HG03378 (cell line): ENCODE measurements around the gene SUCLG2.
"Not testable (repeated sequence)": the region's sequence is repeated elsewhere in the genome, so short reads cannot be mapped to it uniquely, and the experiment has no call there.

Experiments used
- ATAC-seq: cut with Tn5 transposase; IDR thresholded peaks from one replicate; pipeline ENCODE4 v1.9.1; 2021; ENCODE audit warnings: mild to moderate bottlenecking, moderate library complexity; ENCODE audit not compliant: unreplicated experiment

Gene SUCLG2

GRCh38 chr3:67610458-67610857 lies 44.0 kb downstream of the SUCLG2 start:
- no peak for ATAC-seq

- ATAC-seq = no peak
Observed at GRCh38 chr3:67609709-67610108, 44.7 kb downstream of the SUCLG2 start.

GRCh38 chr3:67608034-67608433 lies 46.4 kb downstream of the SUCLG2 start:
- no peak for ATAC-seq

- ATAC-seq = no peak
Observed at GRCh38 chr3:67605377-67605776, 49.0 kb downstream of the SUCLG2 start.

- ATAC-seq = no peak
Observed at GRCh38 chr3:67602816-67603215, 51.6 kb downstream of the SUCLG2 start.

GRCh38 chr3:67601919-67602608 lies 52.3 kb downstream of the SUCLG2 start:
- ATAC-seq = no peak

- ATAC-seq = no peak
Observed at GRCh38 chr3:67601385-67601784, 53.0 kb downstream of the SUCLG2 start.

- no peak for ATAC-seq
Observed at GRCh38 chr3:67599821-67600220, 54.6 kb downstream of the SUCLG2 start.

- no peak for ATAC-seq
Observed at GRCh38 chr3:67598814-67599556, 55.4 kb downstream of the SUCLG2 start.

GRCh38 chr3:67595424-67595823 lies 59.0 kb downstream of the SUCLG2 start:
- ATAC-seq = no peak

- ATAC-seq = no peak
Observed at GRCh38 chr3:67593761-67594234, 60.6 kb downstream of the SUCLG2 start.

GRCh38 chr3:67592057-67592456 lies 62.4 kb downstream of the SUCLG2 start:
- no peak for ATAC-seq

GRCh38 chr3:67587811-67588210 lies 66.6 kb downstream of the SUCLG2 start:
- ATAC-seq = no peak

- ATAC-seq = no peak
Observed at GRCh38 chr3:67587301-67587700, 67.1 kb downstream of the SUCLG2 start.

GRCh38 chr3:67584608-67585007 lies 69.8 kb downstream of the SUCLG2 start:
- ATAC-seq = not testable (repeated sequence)

- no peak for ATAC-seq
Observed at GRCh38 chr3:67580430-67581000, 73.9 kb downstream of the SUCLG2 start.

- ATAC-seq = no peak
Observed at GRCh38 chr3:67578416-67578815, 76.0 kb downstream of the SUCLG2 start.

GRCh38 chr3:67576441-67576840 lies 78.0 kb downstream of the SUCLG2 start:
- no peak for ATAC-seq

GRCh38 chr3:67569324-67569723 lies 85.1 kb downstream of the SUCLG2 start:
- ATAC-seq = no peak

- no peak for ATAC-seq
Observed at GRCh38 chr3:67567893-67568292, 86.5 kb downstream of the SUCLG2 start.

- ATAC-seq = no peak
Observed at GRCh38 chr3:67564973-67565372, 89.4 kb downstream of the SUCLG2 start.

- no peak for ATAC-seq
Observed at GRCh38 chr3:67564008-67564407, 90.4 kb downstream of the SUCLG2 start.
